NCI-H2227 (cell line): ENCODE results near the gene RERE.

ENCODE experiments used
- DNase-seq: peaks from one replicate; lab custom pipeline; 2025; ENCODE audit not compliant: unreplicated experiment; lab: John Stamatoyannopoulos, UW

RERE gene

DNA sequence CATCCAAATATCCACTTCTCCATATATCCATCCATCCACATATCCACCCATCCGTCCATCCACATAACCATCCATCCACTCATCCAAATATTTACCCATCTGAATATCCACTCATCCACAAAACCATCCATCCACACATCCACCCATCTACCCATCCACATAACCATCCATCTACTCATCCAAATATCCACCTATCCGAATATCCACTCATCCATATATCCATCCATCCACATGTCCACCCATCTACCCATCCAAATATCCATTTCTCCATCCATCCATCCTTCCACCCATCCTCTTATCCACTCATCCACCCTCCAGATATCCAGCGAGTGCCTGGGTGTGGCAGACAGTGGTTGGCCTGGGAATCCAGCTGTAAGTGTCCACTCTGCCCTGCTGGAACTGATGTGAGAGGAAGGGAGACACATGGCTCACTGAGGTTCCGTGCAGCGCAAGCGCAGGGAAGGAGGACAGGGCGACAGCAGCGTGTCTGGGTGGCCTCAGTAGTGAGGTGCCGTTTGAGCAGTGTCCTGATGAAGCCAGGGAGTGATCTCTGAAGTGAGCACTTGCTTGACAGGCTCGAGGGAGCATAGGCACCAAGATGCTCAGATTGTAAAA lies 472.4 kb downstream of the RERE start:
- DNase-seq, result no peak

DNA sequence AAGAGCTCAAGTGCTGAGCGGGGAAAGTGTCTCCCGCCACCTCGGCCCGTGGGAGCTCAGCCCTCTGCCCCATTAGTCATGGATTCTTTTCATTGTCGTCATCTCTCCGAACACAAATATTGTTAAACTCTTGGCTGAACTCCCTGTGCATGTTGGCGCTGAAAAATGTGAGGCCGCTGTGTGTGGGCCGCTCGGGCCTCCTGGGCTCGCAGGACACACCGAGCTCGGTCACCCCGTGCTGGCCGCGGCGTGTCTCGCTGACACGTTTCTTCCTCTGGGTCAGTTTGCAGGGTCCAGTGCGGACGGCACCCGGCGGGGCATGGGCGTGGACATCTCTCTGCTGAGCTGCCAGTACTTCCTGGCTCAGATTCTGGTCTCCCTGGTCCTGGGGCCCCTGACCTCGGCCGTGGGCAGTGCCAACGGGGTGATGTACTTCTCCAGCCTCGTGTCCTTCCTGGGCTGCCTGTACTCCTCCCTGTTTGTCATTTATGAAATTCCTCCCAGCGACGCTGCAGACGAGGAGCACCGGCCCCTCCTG lies 473.9 kb downstream of the RERE start:
- no peak for DNase-seq

DNA sequence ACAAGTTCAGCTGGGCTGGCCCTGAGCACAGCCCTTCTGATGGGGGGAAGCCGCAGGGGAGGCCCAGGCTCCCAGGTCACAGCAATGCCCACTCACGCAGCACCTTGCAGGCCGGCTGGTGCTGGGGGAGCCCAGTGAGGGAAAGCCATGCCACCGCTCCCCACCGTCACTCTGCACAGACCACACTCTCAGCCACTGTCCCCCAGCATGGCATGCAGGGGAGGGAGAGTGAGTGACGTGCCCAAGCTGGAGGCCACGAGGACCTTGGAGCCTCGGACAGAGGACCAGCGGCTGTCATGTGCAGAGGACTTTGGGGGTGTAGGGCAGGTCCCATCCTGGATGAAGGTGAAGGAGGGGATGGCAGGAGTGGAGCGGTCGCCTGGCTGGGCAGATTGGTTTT lies 474.4 kb downstream of the RERE start:
- DNase-seq, result no peak

DNA sequence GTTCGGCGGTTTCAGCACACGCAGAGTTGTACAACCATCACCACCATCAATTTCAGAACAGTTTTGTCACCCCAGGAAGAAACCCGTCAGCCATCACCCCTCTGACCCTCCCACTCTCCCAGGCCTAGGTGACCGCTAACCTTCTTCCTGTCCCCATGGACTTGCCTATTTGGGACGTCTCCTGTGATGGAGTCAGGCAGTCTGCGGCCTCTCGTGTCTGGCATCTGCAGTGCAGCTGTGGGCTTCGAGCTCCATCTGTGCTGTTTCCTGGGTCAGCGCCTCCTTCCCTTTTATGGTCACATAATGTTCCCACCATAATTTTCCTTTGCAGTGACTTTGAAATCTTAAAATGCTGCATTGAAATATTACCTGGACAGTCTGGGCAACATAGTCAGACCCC lies 475.1 kb downstream of the RERE start:
- no peak for DNase-seq

DNA sequence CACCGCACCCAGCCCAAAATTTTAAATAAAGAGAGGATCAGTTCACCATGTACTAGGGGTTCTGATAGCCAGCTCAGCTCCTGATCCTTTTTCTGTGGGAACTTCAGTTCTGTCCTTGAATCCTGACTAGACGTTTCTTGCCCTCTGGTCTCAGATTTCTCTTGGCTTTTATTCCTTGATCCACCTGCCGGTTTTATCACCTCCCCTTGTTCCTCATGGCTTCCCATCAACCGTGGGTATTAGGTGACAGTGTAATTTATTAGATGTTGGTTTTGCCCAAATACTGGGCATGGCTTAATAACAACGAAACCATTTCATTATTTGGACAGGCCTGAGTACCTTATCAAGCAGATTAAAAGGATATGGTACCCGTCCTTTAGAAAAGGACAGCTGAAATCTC lies 477.0 kb downstream of the RERE start:
- DNase-seq, result no peak

DNA sequence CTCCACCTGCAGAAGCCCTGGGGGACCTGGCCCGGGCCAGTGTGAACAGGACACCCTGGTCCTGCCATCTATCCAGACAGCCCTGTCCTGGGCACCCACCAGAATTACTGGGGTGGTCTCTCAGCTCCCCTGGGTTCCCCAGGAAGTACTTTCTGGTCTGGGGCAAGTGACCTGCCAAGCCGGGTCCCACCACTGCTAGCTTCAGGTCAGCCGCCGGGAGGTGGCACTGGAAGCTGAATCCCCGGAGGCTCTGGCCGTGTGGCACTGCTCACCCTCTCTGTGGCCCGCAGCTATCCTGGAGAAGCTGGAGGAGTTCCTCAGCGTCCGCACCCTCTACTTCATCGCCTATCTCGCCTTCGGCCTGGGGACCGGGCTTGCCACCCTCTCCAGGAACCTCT lies 478.2 kb downstream of the RERE start:
- DNase-seq, result no peak

DNA sequence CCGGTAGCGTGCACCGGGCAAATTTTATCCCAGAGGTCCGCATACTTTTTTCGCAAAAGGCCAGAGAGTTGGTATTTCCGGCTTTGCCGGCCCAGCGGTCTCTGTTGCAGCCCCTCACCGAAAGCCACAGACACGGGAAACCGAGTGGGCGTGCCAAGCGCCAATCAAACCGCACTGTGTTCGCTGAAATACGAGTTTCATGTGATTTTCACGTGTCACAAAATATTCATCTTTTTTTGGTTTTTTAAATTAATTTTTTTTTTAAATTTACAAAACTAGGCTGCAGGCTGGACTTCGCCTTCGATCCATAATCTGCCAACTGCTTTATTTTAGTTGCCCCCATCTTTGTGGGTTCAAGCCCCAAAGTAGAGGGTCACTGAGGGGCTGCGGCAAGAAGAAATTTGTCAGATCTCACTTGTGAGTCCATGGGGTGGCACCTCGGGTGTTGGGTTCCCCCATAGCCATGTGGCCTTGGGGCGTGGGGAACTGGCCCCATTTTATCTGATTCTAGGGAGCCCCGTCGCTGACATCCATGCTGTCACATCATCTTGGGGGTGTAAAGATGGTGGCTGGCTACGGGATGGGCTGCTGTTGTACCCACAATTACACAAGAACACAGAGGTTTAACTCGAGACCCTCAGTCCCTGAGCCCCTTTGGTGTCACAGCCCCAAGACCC lies 478.8 kb downstream of the RERE start:
- no peak for DNase-seq

DNA sequence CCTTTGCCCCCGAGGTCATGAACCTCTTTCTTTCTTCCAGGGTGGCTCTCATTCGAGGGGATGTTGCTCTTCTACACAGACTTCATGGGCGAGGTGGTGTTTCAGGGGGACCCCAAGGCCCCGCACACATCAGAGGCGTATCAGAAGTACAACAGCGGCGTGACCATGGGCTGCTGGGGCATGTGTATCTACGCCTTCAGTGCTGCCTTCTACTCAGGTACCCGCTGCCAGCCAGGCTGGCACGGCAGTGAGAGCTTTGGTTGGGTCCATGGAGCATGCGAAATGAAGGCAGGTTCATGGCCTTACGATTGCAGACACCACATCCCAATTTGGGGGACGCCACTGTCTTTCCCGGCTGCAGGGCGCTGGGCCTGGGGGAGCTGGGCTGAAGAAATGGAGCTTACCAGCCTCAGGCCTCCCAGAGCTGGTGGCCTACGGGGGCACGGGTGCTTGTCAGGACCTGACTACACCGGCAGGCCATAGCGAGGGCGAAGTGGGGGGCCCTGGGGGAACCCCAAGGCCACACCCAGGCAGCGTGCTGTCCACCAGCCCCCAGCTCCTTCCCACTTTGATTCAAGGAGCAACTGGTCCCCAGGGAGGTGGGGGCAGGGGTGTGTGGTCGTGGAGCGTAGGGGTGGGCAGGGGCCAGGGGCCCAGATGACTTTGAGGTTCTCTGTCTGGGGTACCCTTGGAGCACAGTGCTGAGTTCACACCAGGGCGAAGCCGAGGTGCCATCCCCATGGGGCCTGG lies 479.5 kb downstream of the RERE start:
- no peak for DNase-seq

DNA sequence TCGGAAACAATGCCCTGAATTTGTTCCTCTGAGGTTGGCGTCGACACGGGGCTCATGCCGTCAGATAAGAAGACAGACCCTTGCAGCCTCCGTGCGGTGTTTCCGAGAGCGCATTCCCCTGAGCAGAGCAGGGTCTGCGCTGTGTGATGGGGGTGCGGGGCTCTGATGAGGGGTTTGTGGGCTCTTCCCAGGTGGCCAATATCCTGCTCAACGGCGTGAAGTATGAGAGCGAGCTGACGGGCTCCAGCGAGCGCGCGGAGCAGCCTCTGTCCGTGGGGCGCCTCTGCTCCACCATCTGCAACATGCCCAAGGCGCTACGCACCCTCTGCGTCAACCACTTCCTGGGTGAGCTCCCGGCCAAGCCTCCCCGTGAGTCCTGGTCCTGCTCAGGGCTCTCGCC lies 482.2 kb downstream of the RERE start:
- no peak for DNase-seq

DNA sequence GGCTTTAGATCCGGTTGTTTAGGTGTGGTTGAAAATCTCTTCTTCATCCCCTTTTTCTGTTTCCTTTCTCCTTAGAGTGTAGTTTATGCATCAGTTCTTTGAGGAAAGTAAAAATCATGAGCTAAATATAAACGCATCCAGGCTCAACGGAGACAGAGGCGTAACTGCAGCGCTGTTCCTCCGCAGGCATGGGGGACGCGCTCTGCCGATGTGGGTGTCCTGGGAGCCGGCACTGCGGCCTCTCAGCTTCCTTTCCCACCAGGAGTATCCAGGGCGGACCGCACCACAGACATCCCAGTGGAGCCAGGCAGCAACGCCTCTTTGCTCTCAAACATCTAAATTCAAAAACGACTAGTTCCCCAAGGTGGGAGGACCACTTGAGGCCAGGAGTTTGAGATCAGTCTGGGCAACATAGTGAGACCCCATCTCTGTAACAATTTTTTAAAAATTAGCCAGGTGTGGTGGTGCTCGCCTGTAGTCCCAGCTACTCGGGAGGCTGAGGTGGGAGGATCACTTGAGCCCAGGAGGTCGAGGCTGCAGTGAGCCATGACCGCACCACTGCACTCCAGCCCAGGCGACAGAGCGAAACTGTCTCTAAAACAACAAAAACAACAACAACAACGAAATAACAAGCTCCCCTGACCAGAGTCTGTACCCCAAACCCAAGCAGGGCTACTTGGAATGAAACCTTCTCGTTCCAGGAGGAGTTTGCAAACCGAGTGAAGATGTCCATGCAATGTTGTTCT lies 483.2 kb downstream of the RERE start:
- DNase-seq, result no peak

DNA sequence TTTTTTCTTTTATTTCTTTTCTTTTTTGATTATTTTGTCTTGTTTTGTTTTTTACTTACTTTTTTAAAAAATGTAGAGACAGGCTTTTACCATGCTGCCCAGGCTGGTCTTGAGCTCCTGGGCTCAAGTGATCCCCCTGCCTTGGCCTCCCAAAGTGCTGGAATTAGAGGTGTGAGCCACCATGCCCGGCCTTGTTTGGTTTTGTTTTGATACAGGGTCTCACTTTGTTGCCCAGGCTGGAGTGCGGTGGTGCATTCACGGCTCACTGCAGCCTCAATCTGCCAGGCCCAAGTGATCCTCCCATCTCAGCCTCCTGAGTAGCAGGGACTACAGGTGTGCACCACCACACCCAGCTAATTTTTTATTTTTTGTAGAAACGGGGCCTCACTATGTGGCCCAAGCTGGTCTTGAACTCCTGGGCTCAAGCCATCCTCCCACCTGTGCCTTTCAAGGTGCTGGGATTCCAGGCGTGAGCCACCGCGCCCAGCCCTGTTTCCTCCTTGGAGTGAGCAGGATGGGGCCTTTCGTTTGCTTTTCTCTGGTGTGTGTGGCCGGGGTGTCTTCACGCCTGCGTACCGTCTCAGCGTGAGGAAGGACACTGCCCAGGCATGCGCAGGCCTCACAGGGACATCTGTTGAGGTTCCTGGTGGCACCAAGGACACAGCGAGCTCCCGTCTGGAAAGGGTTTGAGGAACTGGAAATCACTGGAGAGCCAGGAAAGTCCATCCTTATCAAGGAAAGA lies 484.0 kb downstream of the RERE start:
- DNase-seq, result no peak

DNA sequence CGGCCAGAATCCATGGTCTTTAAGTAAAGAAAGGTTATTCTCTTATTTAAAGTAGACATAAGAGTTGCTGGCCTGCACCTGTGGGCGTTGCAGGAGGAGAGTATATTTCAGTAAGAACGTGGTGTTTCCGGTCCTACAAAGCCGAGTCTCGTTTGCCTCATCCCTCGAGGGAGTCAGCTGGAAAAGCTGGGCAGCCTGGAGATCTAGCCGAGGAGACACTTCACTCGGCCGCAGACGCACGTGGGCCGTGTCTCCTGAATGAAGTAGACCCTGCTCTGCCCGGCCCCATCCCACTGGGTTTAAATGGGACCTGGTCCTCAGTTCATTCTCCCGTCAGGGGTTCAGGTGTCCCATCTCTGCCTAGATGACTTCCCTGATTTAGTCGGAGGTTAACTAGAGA lies 484.6 kb downstream of the RERE start:
- DNase-seq, result no peak

DNA sequence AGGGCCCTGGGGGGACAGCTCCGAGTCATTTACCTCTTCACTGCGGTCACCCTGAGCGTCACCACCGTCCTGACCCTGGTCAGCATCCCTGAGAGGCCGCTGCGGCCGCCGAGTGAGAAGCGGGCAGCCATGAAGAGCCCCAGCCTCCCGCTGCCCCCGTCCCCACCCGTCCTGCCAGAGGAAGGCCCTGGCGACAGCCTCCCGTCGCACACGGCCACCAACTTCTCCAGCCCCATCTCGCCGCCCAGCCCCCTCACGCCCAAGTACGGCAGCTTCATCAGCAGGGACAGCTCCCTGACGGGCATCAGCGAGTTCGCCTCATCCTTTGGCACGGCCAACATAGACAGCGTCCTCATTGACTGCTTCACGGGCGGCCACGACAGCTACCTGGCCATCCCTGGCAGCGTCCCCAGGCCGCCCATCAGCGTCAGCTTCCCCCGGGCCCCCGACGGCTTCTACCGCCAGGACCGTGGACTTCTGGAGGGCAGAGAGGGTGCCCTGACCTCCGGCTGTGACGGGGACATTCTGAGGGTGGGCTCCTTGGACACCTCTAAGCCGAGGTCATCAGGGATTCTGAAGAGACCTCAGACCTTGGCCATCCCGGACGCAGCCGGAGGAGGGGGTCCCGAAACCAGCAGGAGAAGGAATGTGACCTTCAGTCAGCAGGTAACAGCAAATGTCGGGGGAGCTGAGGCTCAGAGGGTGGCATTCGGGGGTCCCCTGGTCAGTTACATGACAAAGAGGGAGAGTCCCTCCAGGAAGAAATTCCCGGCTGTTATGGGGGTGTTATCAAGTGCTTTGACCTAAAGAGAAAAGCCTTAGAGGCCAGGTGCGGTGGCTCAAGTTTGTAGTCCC lies 486.9 kb downstream of the RERE start:
- no peak for DNase-seq

DNA sequence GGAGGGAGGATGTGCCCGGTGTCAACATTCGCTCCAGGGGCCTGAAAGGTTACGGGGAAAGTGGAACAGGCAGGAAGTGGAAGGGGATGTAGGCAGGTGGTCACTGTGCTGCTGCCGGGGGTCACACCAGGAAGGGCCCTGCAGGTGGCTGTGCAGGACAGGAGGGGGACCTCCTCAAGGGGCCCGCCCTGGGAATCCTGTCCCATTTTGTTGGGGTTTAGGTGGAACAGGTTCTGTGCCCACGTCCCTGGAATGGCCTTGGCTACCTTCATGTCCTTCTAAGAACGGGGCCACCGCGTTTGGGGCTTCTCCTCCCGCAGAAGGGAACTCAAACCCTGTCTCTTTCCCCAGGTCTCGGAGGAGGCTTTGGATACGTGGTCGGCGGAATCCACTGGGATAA lies 487.6 kb downstream of the RERE start:
- DNase-seq, result no peak

DNA sequence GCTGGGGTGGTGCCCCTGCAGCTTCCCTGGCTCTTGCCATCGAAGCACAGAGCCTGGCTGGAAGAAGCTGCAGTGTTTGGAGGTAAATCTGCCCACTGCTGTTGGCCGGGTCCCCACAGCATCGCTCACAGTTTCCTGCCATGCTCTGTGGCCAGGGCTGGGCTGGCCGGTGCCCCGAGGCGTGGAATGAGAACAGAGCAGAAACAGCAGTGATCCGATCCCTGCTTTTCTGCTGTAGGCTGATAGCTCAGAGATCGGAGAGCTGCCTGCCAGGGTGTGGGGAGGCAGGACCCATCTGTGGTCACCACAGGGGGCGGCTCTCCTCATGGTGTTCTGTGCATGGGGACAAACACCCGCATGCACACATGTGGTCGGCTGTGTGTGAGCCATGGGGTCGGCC lies 488.0 kb downstream of the RERE start:
- DNase-seq, result no peak

DNA sequence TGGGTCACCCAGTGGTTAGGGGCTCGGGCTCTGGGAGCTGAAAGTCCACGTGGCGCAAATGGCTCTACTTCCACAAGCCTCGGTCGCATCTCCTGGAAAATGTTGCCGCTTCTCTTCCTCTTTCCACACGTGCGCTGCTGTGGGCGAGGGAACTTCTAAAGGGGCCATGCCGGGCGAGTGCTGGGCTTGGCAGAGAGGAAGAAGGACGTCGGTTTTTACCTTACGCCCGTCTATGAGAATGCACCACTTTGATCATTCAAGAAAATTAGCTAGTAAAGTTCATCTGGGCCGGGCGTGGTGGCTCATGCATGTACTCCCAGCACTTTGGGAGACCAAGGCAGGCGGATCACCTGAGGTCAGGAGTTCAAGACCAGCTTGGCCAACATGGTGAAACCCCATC lies 489.2 kb downstream of the RERE start:
- no peak for DNase-seq

DNA sequence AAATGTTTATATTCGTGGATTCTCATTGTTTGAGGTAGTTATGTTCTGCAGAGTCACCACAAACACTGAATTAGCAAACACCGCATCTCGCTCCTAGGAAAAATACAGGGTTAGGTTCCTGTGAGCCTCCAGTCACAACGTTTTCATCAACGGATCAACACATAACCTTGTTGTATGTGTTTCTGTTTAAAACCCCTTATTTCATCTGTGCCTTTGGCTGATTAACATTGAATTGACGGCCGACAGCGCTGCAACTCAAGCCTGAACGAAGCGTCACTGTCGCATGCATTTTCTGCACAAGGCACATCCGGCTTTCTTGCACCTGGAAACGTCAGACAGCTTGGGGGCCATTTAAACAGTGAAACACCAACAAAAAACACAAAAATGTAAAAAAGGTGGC lies 491.2 kb downstream of the RERE start:
- no peak for DNase-seq

DNA sequence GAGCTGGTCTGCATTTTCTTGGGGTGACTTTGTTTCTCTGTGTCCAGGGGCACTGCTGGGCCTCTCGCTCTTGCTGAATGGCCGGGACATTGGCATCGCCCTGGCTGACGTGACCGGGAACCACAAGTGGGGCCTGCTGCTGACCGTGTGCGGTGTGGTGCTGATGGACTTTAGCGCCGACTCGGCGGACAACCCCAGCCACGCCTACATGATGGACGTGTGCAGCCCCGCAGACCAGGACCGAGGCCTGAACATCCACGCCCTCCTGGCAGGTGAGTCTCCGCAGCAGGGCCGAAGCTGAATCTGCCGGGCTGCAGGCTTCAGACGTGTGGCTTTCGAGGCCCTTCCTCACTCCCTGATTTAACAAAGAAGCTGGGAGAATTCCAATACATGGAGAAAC lies 491.7 kb downstream of the RERE start:
- DNase-seq, result no peak

DNA sequence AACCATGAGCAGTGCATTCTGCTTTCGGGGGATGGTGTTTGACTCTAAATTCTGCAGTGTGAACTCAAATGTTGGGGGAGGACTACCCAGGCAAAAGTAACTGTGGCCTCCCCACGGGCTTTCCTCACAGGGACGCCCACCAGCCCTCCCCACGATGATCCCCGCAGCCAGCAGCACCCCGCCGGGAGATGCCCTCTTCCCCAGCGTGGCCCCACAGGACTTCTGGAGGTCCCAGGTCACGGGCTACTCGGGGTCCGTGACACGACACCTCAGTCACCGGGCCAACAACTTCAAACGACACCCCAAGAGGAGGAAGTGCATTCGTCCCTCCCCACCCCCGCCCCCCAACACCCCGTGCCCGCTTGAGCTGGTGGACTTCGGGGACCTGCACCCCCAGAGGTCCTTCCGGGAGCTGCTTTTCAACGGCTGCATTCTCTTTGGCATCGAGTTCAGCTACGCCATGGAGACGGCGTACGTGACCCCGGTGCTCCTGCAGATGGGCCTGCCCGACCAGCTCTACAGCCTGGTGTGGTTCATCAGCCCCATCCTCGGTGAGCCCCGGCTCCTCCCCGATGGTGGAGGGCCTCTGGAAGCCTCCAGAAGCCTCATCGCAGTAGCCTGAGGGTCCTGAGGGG lies 493.1 kb downstream of the RERE start:
- DNase-seq, result no peak
